ENCODE data around the gene DNAAF5. TPM values are rescaled to one million over a fixed set of nuclear protein-coding genes. Genes with fewer than 3 reads are reported as not detected.

DNAAF5 gene
- total and polyA plus RNA-seq, 9 of the 15 experiments (the other 6 are each of a cell fraction or from before 2014, with no cell fraction given) = 3.1 to 69.7 (median 19.1) TPM

DNA sequence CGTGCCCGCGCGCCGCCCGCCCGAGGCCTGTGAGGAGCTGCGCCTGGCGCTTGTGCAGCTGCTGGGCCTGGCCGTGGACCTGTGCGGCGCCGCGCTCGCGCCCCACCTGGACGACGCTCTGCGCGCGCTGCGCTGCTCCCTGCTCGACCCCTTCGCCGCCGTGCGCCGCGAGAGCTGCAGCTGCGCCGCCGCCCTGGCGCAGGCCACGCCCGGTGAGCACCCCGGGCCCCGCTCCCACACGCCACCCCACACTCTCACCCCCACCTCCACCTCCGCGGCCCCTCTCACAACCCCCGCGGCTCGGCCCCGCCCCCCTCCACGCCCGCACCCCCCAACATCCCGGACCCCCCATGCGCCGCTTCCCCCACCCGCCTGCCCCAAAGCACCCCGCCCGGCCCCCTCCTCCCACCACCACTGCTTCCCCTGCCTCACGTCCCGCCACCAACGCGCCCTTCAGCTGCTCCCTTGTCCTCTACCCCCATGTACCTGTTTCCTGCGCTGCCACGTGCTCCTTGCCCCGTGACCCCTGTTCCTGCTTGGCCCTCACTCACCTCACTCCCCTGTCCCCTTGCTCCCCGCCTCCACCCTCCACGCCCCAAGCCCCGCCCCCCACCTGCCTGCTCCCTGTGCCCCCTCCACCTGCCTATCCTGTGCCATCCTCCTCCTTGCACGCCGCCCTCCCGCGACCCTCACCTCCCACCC, 756 bp downstream of the DNAAF5 start, which contains the start of gene PRKAR1B (continued):
- TF ChIP-seq MAX (CRISPR knock-in tag; IDR thresholded peaks at IDR 0.05) = 0 out of 2 replicates have a peak, but pooled peaks have one; percentile 23
- TF ChIP-seq STAT6 (CRISPR knock-in tag; IDR thresholded peaks at IDR 0.05) = no peak
- TF ChIP-seq, protein P1, sequence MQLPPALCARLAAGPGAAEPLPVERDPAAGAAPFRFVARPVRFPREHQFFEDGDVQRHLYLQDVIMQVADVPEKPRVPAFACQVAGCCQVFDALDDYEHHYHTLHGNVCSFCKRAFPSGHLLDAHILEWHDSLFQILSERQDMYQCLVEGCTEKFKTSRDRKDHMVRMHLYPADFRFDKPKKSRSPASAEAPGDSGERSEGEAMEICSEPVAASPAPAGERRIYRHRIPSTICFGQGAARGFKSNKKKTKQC (CRISPR knock-in tag; IDR thresholded peaks at IDR 0.05) = no peak
- no peak for TF ChIP-seq HEY1 (CRISPR knock-in tag; IDR thresholded peaks at IDR 0.05; ENCODE audit: borderline replicate concordance)
- no peak for TF ChIP-seq SUPT5H (IDR thresholded peaks at IDR 0.05)
- no peak for TF ChIP-seq TFAM (CRISPR knock-in tag; conservative IDR thresholded peaks at IDR 0.05)
- TF ChIP-seq ZNF384 (IDR thresholded peaks at IDR 0.05; ENCODE audit: low read depth, low read length) = no peak
- TF ChIP-seq, protein P2, sequence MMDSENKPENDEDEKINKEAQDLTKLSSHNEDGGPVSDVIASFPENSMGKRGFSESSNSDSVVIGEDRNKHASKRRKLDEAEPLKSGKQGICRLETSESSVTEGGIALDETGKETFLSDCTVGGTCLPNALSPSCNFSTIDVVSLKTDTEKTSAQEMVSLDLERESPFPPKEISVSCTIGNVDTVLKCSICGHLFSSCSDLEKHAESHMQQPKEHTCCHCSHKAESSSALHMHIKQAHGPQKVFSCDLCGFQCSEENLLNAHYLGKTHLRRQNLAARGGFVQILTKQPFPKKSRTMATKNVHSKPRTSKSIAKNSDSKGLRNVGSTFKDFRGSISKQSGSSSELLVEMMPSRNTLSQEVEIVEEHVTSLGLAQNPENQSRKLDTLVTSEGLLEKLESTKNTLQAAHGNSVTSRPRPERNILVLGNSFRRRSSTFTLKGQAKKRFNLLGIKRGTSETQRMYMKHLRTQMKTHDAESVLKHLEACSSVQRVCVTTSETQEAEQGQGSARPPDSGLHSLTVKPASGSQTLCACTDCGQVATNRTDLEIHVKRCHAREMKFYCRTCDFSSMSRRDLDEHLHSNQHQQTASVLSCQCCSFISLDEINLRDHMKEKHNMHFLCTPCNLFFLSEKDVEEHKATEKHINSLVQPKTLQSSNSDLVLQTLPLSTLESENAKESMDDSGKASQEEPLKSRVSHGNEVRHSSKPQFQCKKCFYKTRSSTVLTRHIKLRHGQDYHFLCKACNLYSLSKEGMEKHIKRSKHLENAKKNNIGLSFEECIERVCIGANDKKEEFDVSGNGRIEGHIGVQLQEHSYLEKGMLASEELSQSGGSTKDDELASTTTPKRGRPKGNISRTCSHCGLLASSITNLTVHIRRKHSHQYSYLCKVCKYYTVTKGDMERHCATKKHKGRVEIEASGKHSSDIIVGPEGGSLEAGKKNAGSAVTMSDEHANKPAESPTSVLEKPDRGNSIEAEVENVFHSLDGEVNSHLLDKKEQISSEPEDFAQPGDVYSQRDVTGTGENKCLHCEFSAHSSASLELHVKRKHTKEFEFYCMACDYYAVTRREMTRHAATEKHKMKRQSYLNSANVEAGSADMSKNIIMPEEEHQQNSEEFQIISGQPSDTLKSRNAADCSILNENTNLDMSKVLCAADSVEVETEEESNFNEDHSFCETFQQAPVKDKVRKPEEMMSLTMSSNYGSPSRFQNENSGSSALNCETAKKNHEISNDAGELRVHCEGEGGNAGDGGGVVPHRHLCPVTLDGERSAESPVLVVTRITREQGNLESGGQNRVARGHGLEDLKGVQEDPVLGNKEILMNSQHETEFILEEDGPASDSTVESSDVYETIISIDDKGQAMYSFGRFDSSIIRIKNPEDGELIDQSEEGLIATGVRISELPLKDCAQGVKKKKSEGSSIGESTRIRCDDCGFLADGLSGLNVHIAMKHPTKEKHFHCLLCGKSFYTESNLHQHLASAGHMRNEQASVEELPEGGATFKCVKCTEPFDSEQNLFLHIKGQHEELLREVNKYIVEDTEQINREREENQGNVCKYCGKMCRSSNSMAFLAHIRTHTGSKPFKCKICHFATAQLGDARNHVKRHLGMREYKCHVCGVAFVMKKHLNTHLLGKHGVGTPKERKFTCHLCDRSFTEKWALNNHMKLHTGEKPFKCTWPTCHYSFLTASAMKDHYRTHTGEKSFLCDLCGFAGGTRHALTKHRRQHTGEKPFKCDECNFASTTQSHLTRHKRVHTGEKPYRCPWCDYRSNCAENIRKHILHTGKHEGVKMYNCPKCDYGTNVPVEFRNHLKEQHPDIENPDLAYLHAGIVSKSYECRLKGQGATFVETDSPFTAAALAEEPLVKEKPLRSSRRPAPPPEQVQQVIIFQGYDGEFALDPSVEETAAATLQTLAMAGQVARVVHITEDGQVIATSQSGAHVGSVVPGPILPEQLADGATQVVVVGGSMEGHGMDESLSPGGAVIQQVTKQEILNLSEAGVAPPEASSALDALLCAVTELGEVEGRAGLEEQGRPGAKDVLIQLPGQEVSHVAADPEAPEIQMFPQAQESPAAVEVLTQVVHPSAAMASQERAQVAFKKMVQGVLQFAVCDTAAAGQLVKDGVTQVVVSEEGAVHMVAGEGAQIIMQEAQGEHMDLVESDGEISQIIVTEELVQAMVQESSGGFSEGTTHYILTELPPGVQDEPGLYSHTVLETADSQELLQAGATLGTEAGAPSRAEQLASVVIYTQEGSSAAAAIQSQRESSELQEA (IDR thresholded peaks at IDR 0.05; ENCODE audit: low read depth) = no peak
- no peak for TF ChIP-seq TAF9B (IDR thresholded peaks at IDR 0.05; ENCODE audit: partially characterized antibody)
- TF ChIP-seq, protein P3, sequence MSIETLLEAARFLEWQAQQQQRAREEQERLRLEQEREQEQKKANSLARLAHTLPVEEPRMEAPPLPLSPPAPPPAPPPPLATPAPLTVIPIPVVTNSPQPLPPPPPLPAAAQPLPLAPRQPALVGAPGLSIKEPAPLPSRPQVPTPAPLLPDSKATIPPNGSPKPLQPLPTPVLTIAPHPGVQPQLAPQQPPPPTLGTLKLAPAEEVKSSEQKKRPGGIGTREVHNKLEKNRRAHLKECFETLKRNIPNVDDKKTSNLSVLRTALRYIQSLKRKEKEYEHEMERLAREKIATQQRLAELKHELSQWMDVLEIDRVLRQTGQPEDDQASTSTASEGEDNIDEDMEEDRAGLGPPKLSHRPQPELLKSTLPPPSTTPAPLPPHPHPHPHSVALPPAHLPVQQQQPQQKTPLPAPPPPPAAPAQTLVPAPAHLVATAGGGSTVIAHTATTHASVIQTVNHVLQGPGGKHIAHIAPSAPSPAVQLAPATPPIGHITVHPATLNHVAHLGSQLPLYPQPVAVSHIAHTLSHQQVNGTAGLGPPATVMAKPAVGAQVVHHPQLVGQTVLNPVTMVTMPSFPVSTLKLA (conservative IDR thresholded peaks at IDR 0.05) = peak in 1 of 2 experiments; percentile 50; a peak in 1 of 4 replicates
- TF ChIP-seq GABPA (tag; conservative IDR thresholded peaks at IDR 0.05; ENCODE audit: low read depth) = no peak
- TF ChIP-seq HDGF (IDR thresholded peaks at IDR 0.05) = no peak

All from K562 (cell line).